ENCODE results near the gene GALR3. TPM values are rescaled to one million over a fixed set of nuclear protein-coding genes. Genes with fewer than 3 reads are reported as not detected.

Gene GALR3
- total RNA-seq, 1 experiment from 2014 or later: not detected

DNA sequence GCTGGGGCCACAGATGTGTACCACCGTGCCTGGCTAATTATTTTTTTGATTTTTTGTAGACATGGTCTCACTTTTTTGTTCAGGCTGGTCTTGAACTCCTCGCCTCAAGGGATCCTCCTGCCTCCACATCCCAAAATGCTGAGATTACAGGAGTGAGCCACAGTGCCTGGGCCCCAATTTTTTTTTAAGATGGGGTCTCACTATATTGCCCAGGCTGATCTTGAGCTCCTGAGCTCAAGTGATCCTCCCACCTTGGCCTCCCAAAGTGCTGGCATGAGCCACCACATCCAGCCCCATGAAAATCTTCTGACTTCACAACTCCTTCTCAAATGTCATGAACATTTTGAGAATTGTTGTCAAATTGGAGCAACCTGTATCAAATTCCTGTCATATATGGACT lies 23.3 kb downstream of the GALR3 start:
- in situ Hi-C loops (cut with HindIII; ENCODE audit: low pct_unique_long_range_greater_than_20kb, low sequenced_read_pairs): no loop called here
- no peak for DNase-seq (ENCODE audit: low read depth, low spot score)

DNA sequence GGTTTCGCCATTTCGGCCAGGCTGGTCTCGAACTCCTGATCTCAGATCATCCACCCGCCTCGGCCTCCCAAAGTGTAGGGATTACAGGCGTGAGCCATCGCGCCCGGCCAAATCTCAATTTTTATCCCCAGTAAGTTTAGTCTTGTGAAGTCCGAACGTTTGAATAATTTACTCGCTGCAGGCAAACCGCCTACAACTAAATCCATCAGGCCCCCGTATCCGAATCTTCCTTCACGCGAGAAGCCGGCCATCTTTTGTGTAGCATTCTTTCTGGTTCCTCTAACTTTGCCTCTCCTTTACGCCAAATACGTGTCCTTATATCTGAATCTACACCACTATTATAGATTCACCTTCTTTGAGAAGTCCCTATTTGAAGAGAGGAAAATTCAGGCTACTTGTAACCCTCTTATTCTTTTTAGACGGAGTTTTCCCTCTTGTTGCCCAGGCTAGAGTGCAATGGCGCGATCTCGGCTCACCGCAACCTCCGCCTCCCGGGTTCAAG lies 25.5 kb downstream of the GALR3 start:
- no peak for DNase-seq (ENCODE audit: low read depth, low spot score)
- in situ Hi-C loops (cut with HindIII; ENCODE audit: low pct_unique_long_range_greater_than_20kb, low sequenced_read_pairs): no loop called here

GRCh38 chr22:37849089-37849751 lies 26.0 kb downstream of the GALR3 start, which contains the start of gene EIF3L:
Gene EIF3L (plus strand): TSS chr22:37849419. CDS start chr22:37849450, 31 bp downstream.
- DNase-seq (ENCODE audit: low read depth, low spot score): peak; percentile 93
- in situ Hi-C loops (cut with HindIII; ENCODE audit: low pct_unique_long_range_greater_than_20kb, low sequenced_read_pairs): no loop called here

DNA sequence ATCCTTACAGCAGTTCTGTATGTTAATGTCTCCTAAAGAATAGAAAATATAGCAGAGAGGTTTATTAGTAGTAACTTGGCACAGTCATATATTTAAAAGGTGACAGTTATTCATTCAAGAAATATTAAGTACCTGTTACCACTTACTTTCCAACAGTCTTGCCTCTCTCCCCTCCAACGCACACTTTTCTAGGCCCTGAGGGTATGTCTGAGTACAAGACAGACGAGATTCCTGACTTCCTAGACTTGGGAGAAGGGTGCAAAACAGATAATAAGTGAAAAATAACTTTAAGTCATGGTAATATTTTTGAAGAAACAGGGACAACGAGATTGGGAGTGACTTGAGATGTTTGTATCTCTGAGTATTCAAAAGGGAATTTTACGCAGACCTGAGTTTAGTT lies 27.6 kb downstream of the GALR3 start:
- no peak for DNase-seq (ENCODE audit: low read depth, low spot score)
- in situ Hi-C loops (cut with HindIII; ENCODE audit: low pct_unique_long_range_greater_than_20kb, low sequenced_read_pairs): no loop called here

GRCh38 chr22:37852418-37852817 lies 29.2 kb downstream of the GALR3 start:
- in situ Hi-C loops (cut with HindIII; ENCODE audit: low pct_unique_long_range_greater_than_20kb, low sequenced_read_pairs): no loop called here
- DNase-seq (ENCODE audit: low read depth, low spot score): no peak

- no peak for DNase-seq (ENCODE audit: low read depth, low spot score)
- in situ Hi-C loops (cut with HindIII; ENCODE audit: low pct_unique_long_range_greater_than_20kb, low sequenced_read_pairs): no loop called here
Measured at GRCh38 chr22:37854946-37855345, 31.8 kb downstream of the GALR3 start.

DNA sequence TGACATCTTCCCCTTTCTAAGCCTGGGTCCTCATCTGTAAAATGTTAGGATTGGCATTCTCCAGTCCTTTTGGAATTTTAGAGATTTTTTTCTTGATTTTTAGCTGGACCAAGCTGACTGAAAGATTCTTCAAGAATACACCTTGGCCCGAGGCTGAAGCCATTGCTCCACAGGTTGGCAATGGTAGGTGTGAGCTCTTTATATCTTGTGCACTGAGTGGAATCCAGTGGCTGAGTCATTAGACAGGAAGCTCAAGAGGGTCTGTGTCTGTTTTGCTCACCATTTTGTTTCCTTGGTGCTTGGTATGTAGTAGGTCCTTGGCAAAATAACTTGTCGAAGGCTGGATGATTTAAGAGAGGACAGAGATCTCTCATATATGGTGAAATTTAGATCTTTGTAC lies 32.3 kb downstream of the GALR3 start:
- in situ Hi-C loops (cut with HindIII; ENCODE audit: low pct_unique_long_range_greater_than_20kb, low sequenced_read_pairs): no loop called here
- DNase-seq (ENCODE audit: low read depth, low spot score): no peak

DNA sequence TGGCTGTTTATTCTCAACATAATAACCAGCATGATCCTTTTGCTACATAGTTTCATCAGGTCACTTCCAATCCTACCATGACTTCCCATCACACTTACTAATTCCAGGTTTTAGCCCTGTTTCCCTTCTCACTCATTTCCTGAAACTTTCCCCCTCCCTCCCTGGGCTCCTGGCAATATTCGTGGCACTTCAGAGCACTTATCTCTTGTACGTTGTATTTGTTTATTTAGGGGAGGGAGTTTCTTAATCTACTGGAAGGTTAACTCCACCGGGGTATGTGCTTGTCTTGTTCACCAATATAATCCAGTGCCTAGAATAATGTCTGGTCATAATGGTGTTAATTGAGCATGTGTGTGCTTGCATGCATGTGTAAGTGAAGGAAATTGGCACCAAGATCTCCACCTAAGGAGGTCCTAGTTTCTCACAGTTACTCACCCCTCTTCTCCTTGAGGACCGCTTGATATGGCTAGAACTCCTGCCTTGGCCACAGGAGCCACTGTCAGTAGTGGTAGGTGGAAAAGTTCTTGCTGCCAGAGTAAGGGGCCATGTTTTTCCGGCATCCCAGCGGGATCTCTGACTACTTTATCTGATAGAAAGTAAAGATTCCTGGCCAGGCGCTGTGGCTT lies 37.7 kb downstream of the GALR3 start:
- no peak for DNase-seq (ENCODE audit: low read depth, low spot score)
- in situ Hi-C loops (cut with HindIII; ENCODE audit: low pct_unique_long_range_greater_than_20kb, low sequenced_read_pairs): no loop called here

DNA sequence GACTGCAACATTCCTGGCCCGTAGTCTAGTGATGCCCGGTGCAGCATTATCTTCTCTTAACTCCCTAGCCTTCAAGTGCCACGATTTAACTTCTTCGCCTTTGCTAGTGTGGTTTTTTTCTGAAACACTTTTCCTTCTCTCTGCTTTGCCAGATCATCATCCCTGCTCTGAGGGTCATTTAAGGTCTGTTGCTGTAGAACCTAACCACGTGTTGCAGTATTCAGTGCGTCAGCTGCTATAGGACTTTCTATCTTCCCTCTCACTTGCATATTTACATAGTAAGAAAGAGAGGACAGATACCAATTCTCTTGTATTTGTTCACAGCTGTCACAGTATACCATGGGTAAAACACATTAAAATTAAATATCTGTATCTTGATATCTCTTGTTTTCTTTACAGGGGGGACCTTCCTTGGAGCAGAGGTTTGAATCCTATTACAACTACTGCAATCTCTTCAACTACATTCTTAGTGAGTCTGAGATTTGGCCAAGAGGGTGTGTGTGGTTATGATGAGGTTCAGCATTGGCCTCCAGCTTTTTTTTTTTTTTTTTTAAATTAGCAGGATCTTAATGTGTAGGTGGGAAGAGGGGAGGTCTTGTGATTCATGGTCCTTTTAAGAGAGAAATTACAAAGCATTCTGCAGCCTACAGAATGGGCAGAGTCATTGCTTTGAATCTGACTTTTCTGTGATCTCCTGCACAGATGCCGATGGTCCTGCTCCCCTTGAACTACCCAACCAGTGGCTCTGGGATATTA lies 39.6 kb downstream of the GALR3 start:
- peak; percentile 30 for DNase-seq (ENCODE audit: low read depth, low spot score)
- in situ Hi-C loops (cut with HindIII; ENCODE audit: low pct_unique_long_range_greater_than_20kb, low sequenced_read_pairs): no loop called here

DNA sequence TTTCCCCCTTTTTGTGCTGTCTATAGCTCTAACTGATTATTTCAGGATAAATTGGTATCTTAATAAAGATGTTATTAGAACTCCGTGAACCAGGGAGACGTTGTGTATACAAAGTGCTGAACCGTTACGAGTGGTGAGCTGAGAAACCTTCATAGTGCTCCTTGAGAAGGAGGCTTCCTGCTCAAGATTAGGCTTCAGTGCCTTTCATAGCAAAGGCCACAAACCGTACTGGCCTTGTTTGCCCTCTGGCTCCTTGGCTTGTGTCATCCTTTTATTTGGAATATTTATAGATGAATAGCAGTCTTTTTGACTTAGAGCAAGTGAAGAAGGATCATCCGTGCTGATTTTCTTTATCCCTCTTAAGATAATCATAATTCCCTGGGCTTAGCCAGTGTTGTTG lies 42.3 kb downstream of the GALR3 start:
- in situ Hi-C loops (cut with HindIII; ENCODE audit: low pct_unique_long_range_greater_than_20kb, low sequenced_read_pairs): no loop called here
- DNase-seq (ENCODE audit: low read depth, low spot score): no peak

DNA sequence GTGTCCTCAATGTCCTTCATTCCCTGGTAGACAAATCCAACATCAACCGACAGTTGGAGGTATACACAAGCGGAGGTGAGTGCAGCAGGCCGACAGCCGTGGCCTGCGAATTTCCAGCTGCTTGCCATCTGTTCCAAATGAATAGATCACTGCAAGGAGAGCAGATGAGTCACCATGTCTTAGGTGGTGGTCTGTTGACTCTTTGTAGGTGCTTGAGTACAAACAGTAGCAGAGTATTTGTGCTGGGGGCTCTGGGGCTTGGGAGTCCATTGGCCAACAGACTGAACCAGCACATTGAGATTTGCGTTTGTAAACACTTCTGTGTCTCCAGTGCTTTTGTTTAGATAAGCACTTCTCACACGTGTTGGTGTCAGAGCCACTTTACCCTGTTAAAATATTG lies 47.1 kb downstream of the GALR3 start:
- in situ Hi-C loops (cut with HindIII; ENCODE audit: low pct_unique_long_range_greater_than_20kb, low sequenced_read_pairs): no loop called here
- DNase-seq (ENCODE audit: low read depth, low spot score): no peak

Small RNA genes within 50 kb of the gene (small RNA-seq; reads per million reads assigned to genes)
- gene MIR659: 0 to 0.14 reads per million in 2 experiments

Other genes starting within 250 kb of the GALR3 start
- gene LGALS2, start 243.3 kb upstream of the GALR3 start, total RNA-seq (2014; rRNA removed; shearing (Covaris generic)): not detected in 2 replicates
- 62.0 and 70.3 TPM in 2 replicates for gene GGA1, start 214.5 kb upstream of the GALR3 start, total RNA-seq (2014; rRNA removed; shearing (Covaris generic))
- 3.9 and 5.5 TPM in 2 replicates for gene SH3BP1, start 183.7 kb upstream of the GALR3 start, total RNA-seq (2014; rRNA removed; shearing (Covaris generic))
- gene PDXP, start 164.7 kb upstream of the GALR3 start, total RNA-seq (2014; rRNA removed; shearing (Covaris generic)): 61.7 and 64.4 TPM in 2 replicates
- gene LGALS1, start 147.7 kb upstream of the GALR3 start, total RNA-seq (2014; rRNA removed; shearing (Covaris generic)): 978 and 1,315 TPM in 2 replicates
- 50.7 and 57.9 TPM in 2 replicates for gene NOL12, start 137.0 kb upstream of the GALR3 start, total RNA-seq (2014; rRNA removed; shearing (Covaris generic))
- gene TRIOBP, start 126.3 kb upstream of the GALR3 start, total RNA-seq (2014; rRNA removed; shearing (Covaris generic)): 22.4 and 25.6 TPM in 2 replicates
- gene GCAT, start 15.4 kb upstream of the GALR3 start, total RNA-seq (2014; rRNA removed; shearing (Covaris generic)): 29.3 and 32.5 TPM in 2 replicates
- 47.7 and 50.8 TPM in 2 replicates for gene ANKRD54, start 21.0 kb downstream of the GALR3 start, total RNA-seq (2014; rRNA removed; shearing (Covaris generic))
- 664 and 804 TPM in 2 replicates for gene EIF3L, start 26.0 kb downstream of the GALR3 start, total RNA-seq (2014; rRNA removed; shearing (Covaris generic))
- 27.6 and 29.7 TPM in 2 replicates for gene MICALL1, start 82.9 kb downstream of the GALR3 start, total RNA-seq (2014; rRNA removed; shearing (Covaris generic))
- 0.55 and 0.80 TPM in 2 replicates for gene C22orf23, start 130.2 kb downstream of the GALR3 start, total RNA-seq (2014; rRNA removed; shearing (Covaris generic))
- gene POLR2F, start 130.3 kb downstream of the GALR3 start, total RNA-seq (2014; rRNA removed; shearing (Covaris generic)): 260 and 264 TPM in 2 replicates
- 188 and 199 TPM in 2 replicates for gene SOX10, start 161.2 kb downstream of the GALR3 start, total RNA-seq (2014; rRNA removed; shearing (Covaris generic))
- 24.2 and 35.7 TPM in 2 replicates for gene PICK1, start 234.0 kb downstream of the GALR3 start, total RNA-seq (2014; rRNA removed; shearing (Covaris generic))

Data from SK-MEL-5 (cell line).